GM23248 (cell line): ENCODE results near the gene MOB3C. TPM values are rescaled to one million over a fixed set of nuclear protein-coding genes. Genes with fewer than 3 reads are reported as not detected.

ENCODE experiments used
- DNase-seq: peaks from one replicate; pipeline ENCODE4 v3.0.0-alpha.2; 2015
- H2AFZ ChIP-seq: fragments of 200-600 bp; sonication (generic); 2 replicates; pipeline ENCODE4 v1.6.1; 2016; ENCODE audit warnings: antibody characterized with exemption
- H3F3A ChIP-seq: fragments of 200-600 bp; sonication (generic); 2 replicates; pipeline ENCODE4 v1.6.1; 2016; ENCODE audit warnings: mild to moderate bottlenecking, antibody characterized with exemption, mixed run types; ENCODE audit not compliant: insufficient read depth
- H3K27ac ChIP-seq: fragments of 200-600 bp; sonication (generic); 2 replicates; pipeline ENCODE4 v1.5.1; 2016; ENCODE audit warnings: mild to moderate bottlenecking
- H3K27me3 ChIP-seq: fragments of 200-600 bp; sonication (generic); replicated peaks from 2 replicates; pipeline ENCODE4 v1.6.1; 2016; ENCODE audit warnings: mild to moderate bottlenecking; ENCODE audit not compliant: insufficient read depth
- H3K36me3 ChIP-seq: fragments of 200-600 bp; sonication (generic); 2 replicates; pipeline ENCODE4 v1.6.1; 2016; ENCODE audit warnings: low read depth, mild to moderate bottlenecking
- H3K4me1 ChIP-seq: fragments of 200-600 bp; sonication (generic); 2 replicates; pipeline ENCODE4 v1.6.1; 2016; ENCODE audit warnings: mild to moderate bottlenecking; ENCODE audit not compliant: insufficient read depth
- H3K4me2 ChIP-seq: fragments of 200-600 bp; sonication (generic); one replicate; pipeline ENCODE4 v1.6.1; 2016; ENCODE audit warnings: mild to moderate bottlenecking; ENCODE audit not compliant: unreplicated experiment
- H3K4me3 ChIP-seq: fragments of 200-600 bp; sonication (generic); 2 replicates; pipeline ENCODE4 v1.5.1; 2016; ENCODE audit warnings: mild to moderate bottlenecking
- H3K79me2 ChIP-seq: fragments of 200-600 bp; sonication (generic); 2 replicates; pipeline ENCODE4 v1.6.1; 2016; ENCODE audit warnings: mild to moderate bottlenecking; ENCODE audit not compliant: insufficient read depth
- H3K9ac ChIP-seq: fragments of 200-600 bp; sonication (generic); 2 replicates; pipeline ENCODE4 v1.6.1; 2016; ENCODE audit warnings: mild to moderate bottlenecking
- H3K9me2 ChIP-seq: fragments of 200-600 bp; sonication (generic); 2 replicates; pipeline ENCODE4 v1.6.1; 2016; ENCODE audit warnings: mixed run types, mild to moderate bottlenecking, moderate library complexity; ENCODE audit not compliant: insufficient read depth
- H3K9me3 ChIP-seq: fragments of 200-600 bp; sonication (generic); one replicate; pipeline ENCODE4 v1.6.1; 2017; ENCODE audit warnings: low read depth
- H4K20me1 ChIP-seq: fragments of 200-600 bp; sonication (generic); 2 replicates; pipeline ENCODE4 v1.6.0; 2016; ENCODE audit not compliant: insufficient read depth
- EZH2 ChIP-seq: fragments of 200-600 bp; sonication (generic); IDR thresholded peaks from 2 replicates; pipeline ENCODE4 v1.6.1; 2018; ENCODE audit warnings: antibody characterized with exemption, mild to moderate bottlenecking; ENCODE audit not compliant: insufficient read depth, poor library complexity, severe bottlenecking
- EZH2phosphoT487 ChIP-seq: fragments of 200-600 bp; sonication (generic); IDR thresholded peaks from 2 replicates; pipeline ENCODE4 v1.6.1; 2018; ENCODE audit warnings: antibody characterized with exemption, moderate library complexity, mild to moderate bottlenecking, low read depth; ENCODE audit not compliant: insufficient read depth
- WGBS, 2 experiments: methylation state at CpG; one replicate each; pipeline ENCODE4 v1.1.6; 2015 to 2017; ENCODE audit warnings: low lambda C conversion rate in 2 of 2, low coverage in 1 of 2; ENCODE audit errors: missing lambda C conversion rate in 2 of 2; 5-methylcytosine and 5-hydroxymethylcytosine counted together
- in situ Hi-C: fragments of 300-500 bp; cut with MboI; formaldehyde crosslinking; loops from 2 replicates; pipeline ENCODE4 v1.15.0; 2020
- polyA plus RNA-seq: library from polyadenylated mRNA; unstranded; fragments of >200 nt; fragmentation: Nextera tagmentation; extraction: Ambion mirVana; gene quantifications from 2 replicates; pipeline ENCODE4 v1.2.1, GENCODE V29; 2016
- total RNA-seq: library from RNA; depleted of rRNA; stranded (reverse); fragments of >200 nt; shearing (Covaris generic); gene quantifications from 2 replicates; pipeline ENCODE4 v1.2.3, GENCODE V29; 2014

The MOB3C gene
- total and polyA plus RNA-seq, 2 experiments from 2014 or later, result 4.7 to 7.0 TPM

GRCh38 chr1:46589529-46589928, 27.1 kb downstream of the MOB3C start:
- Histone ChIP-seq H4K20me1 (no peaks in the 10 kb centered on the region), H3K9ac (no peak overlapping the region), H3K79me2 (no peaks in the 10 kb centered on the region), H3K27ac (no peak overlapping the region), H2AFZ (no peak overlapping the region), H3K9me2 (no peaks in the 10 kb centered on the region), H3K36me3 (peaks cover 12% of the 10 kb centered on the region; the same call in 1 of the 2 replicates), H3K27me3 (no peaks in the 10 kb centered on the region), H3F3A (no peaks in the 10 kb centered on the region), H3K4me1 (no peaks in the 10 kb centered on the region), H3K4me2 (no peak overlapping the region), H3K9me3 (no peaks in the 10 kb centered on the region), H3K4me3 (no peak overlapping the region)
- in situ Hi-C loops, result no loop called here
- DNase-seq, result no peak
- WGBS, 2 experiments, result 91 to 96% methylated on average over 3 of the region's 3 CpGs
- TF ChIP-seq EZH2 (no peak), EZH2phosphoT487 (no peak)

- no peak for DNase-seq
- H3K36me3 ChIP-seq, result peaks cover 12% of the 10 kb centered on the region; the same call in 1 of the 2 replicates
- H3K27me3 ChIP-seq, result no peaks in the 10 kb centered on the region
- TF ChIP-seq EZH2phosphoT487 (no peak), EZH2 (no peak)
- no peaks in the 10 kb centered on the region for H3K4me1 ChIP-seq
- H3K27ac ChIP-seq, result no peak overlapping the region
- H3F3A ChIP-seq, result no peaks in the 10 kb centered on the region
- H3K9me3 ChIP-seq, result no peaks in the 10 kb centered on the region
- H3K4me3 ChIP-seq, result no peak overlapping the region
- H3K9me2 ChIP-seq, result no peaks in the 10 kb centered on the region
- 88 to 90% methylated on average over 7 of the region's 7 CpGs for WGBS, 2 experiments
- H3K9ac ChIP-seq, result no peak overlapping the region
- no peaks in the 10 kb centered on the region for H3K79me2 ChIP-seq
- H2AFZ ChIP-seq, result no peak overlapping the region
- in situ Hi-C loops, result no loop called here
- no peak overlapping the region for H3K4me2 ChIP-seq
- H4K20me1 ChIP-seq, result no peaks in the 10 kb centered on the region
These were observed 29.5 kb downstream of the MOB3C start for GRCh38 chr1:46587069-46587468.

- Histone ChIP-seq H3K4me2 (no peak overlapping the region), H4K20me1 (no peaks in the 10 kb centered on the region), H3K36me3 (peaks cover 9% of the 10 kb centered on the region; the same call in 1 of the 2 replicates), H3K4me1 (no peaks in the 10 kb centered on the region), H3K79me2 (no peaks in the 10 kb centered on the region), H2AFZ (no peak overlapping the region), H3K9me3 (no peaks in the 10 kb centered on the region), H3K9me2 (no peaks in the 10 kb centered on the region), H3F3A (0 out of 2 replicates have a peak, but pooled peaks cover 6% of the 10 kb centered on the region), H3K4me3 (no peak overlapping the region), H3K9ac (no peak overlapping the region), H3K27me3 (no peaks in the 10 kb centered on the region), H3K27ac (no peak overlapping the region)
- WGBS, 2 experiments, result 78 to 86% methylated on average over 12 of the region's 12 CpGs
- in situ Hi-C loops, result no loop called here
- TF ChIP-seq EZH2 (no peak), EZH2phosphoT487 (no peak)
- DNase-seq, result no peak
These were observed 31.2 kb downstream of the MOB3C start for GRCh38 chr1:46585312-46585938.

- WGBS, 2 experiments, result 75 to 77% methylated on average over 5 of the region's 5 CpGs
- Histone ChIP-seq H3K9me2 (no peaks in the 10 kb centered on the region), H3K9ac (no peak overlapping the region), H3K4me2 (no peak overlapping the region), H3K4me3 (no peak overlapping the region), H2AFZ (no peak overlapping the region), H3K27me3 (no peaks in the 10 kb centered on the region), H3F3A (0 out of 2 replicates have a peak, but pooled peaks cover 6% of the 10 kb centered on the region), H3K4me1 (no peaks in the 10 kb centered on the region), H3K36me3 (peaks cover 7% of the 10 kb centered on the region; the same call in 1 of the 2 replicates), H3K9me3 (no peaks in the 10 kb centered on the region), H3K79me2 (no peaks in the 10 kb centered on the region), H3K27ac (no peak overlapping the region), H4K20me1 (no peaks in the 10 kb centered on the region)
- no peak for TF ChIP-seq EZH2
- TF ChIP-seq EZH2phosphoT487, result no peak
- DNase-seq, result no peak
- in situ Hi-C loops, result no loop called here
These were observed 33.1 kb downstream of the MOB3C start for GRCh38 chr1:46583494-46583893.

GRCh38 chr1:46582972-46583371, 33.6 kb downstream of the MOB3C start:
- TF ChIP-seq EZH2phosphoT487 (no peak), EZH2 (no peak)
- H3K4me2 ChIP-seq, result no peak overlapping the region
- no peak for DNase-seq
- 0 out of 2 replicates have a peak, but pooled peaks cover 6% of the 10 kb centered on the region for H3F3A ChIP-seq
- H3K79me2 ChIP-seq, result no peaks in the 10 kb centered on the region
- WGBS, 2 experiments, result 89 to 92% methylated on average over 7 of the region's 7 CpGs
- no peak overlapping the region for H3K27ac ChIP-seq
- H4K20me1 ChIP-seq, result no peaks in the 10 kb centered on the region
- H3K4me3 ChIP-seq, result no peak overlapping the region
- peaks cover 7% of the 10 kb centered on the region; the same call in 1 of the 2 replicates for H3K36me3 ChIP-seq
- no peak overlapping the region for H3K9ac ChIP-seq
- H3K27me3 ChIP-seq, result no peaks in the 10 kb centered on the region
- H2AFZ ChIP-seq, result no peak overlapping the region
- no peaks in the 10 kb centered on the region for H3K9me3 ChIP-seq
- H3K4me1 ChIP-seq, result no peaks in the 10 kb centered on the region
- H3K9me2 ChIP-seq, result no peaks in the 10 kb centered on the region
- in situ Hi-C loops, result no loop called here
